ENCODE results near the gene ERICH6B. TPM values are rescaled to one million over a fixed set of nuclear protein-coding genes. Genes with fewer than 3 reads are reported as not detected.

ERICH6B gene
- polyA plus RNA-seq, 1 experiment, result not detected

DNA sequence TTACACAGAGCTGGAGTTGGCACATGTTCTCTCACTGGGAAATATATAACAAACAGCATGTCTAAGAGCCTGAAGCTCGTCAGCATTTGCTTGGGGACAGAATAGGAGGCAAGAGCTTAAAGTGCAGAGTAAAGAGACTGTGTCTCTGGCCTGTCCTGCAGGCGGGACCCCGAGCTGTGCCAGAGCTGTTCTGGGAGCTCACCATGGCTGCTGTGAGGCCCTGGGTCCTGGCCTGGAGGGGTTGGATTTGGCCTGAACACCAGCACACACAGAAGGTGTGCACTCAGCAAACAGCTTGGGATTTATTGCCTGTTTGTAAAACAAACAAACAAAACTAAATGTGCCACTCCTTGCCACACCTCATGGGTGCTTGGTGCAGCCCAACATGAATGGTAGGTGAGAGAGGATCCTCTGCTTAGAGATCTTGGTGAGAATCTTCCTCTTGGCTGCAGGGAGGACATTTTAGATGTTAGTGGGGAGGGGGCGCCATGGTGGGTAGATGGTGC lies 60.9 kb downstream of the ERICH6B start:
- Histone ChIP-seq H3K4me3 (ENCODE audit: low read depth, low read length) (no peak overlapping the region), H3K9me3 (ENCODE audit: control insufficient read depth, insufficient read depth, low read length) (no peaks in the 10 kb centered on the region), H3K27ac (ENCODE audit: low read depth, low read length) (no peak overlapping the region), H3K27me3 (ENCODE audit: control insufficient read depth, insufficient read depth, low read length) (peaks cover 21% of the 10 kb centered on the region)
- POLR2A ChIA-PET, result no interaction called here
- DNase-seq (ENCODE audit: low read depth, low spot score), result no peak
- CTCF ChIA-PET, result no interaction called here
- TF ChIP-seq, protein P1, sequence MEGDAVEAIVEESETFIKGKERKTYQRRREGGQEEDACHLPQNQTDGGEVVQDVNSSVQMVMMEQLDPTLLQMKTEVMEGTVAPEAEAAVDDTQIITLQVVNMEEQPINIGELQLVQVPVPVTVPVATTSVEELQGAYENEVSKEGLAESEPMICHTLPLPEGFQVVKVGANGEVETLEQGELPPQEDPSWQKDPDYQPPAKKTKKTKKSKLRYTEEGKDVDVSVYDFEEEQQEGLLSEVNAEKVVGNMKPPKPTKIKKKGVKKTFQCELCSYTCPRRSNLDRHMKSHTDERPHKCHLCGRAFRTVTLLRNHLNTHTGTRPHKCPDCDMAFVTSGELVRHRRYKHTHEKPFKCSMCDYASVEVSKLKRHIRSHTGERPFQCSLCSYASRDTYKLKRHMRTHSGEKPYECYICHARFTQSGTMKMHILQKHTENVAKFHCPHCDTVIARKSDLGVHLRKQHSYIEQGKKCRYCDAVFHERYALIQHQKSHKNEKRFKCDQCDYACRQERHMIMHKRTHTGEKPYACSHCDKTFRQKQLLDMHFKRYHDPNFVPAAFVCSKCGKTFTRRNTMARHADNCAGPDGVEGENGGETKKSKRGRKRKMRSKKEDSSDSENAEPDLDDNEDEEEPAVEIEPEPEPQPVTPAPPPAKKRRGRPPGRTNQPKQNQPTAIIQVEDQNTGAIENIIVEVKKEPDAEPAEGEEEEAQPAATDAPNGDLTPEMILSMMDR (IDR thresholded peaks at IDR 0.05; ENCODE audit: low read depth, low read length), result no peak

DNA sequence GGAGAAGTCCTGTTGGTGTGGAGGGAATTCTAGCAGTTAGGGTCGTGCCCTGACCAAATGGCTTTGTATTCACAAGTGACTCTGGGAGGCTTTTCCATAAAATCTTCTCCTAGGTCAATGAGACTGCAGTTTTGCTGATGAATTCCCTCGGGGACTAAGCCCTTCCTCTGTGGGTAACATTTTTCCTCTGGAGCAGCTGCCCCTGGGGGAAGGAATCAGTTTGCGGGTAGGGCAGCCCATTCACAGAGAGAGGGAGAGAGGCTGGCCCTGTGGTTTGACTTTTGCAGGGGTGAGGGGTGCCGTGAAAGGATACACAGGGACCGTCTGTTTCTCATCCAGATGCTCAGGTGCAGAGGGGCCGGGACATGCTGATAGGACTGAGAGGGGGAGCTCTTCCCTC lies 67.3 kb downstream of the ERICH6B start:
- H3K27ac ChIP-seq (ENCODE audit: low read depth, low read length), result no peak overlapping the region
- TF ChIP-seq, protein P1 (IDR thresholded peaks at IDR 0.05; ENCODE audit: low read depth, low read length), result no peak
- H3K27me3 ChIP-seq (ENCODE audit: control insufficient read depth, insufficient read depth, low read length), result peaks cover 16% of the 10 kb centered on the region
- DNase-seq (ENCODE audit: low read depth, low spot score), result no peak
- ChIA-PET CTCF (no interaction called here), POLR2A (no interaction called here)
- no peak overlapping the region for H3K4me3 ChIP-seq (ENCODE audit: low read depth, low read length)
- no peaks in the 10 kb centered on the region for H3K9me3 ChIP-seq (ENCODE audit: control insufficient read depth, insufficient read depth, low read length)

DNA sequence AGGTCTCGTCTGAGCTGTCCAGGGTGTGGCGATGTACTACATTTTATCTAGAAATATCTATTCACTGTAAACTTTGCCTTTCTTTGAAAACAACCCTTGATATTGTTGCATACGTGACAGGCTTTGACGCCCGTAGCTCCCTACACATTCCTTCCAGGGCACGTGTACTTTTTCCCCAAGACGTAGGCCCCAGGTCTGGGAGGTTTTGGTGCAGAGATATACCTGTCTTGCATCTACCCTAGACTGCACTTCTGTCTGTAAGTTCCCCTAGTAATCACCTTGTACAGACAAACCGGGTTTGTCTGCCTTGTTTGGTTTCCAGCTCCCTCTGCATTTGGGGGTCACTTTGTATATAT lies 69.2 kb downstream of the ERICH6B start:
- ChIA-PET CTCF (no interaction called here), POLR2A (no interaction called here)
- Histone ChIP-seq H3K27ac (ENCODE audit: low read depth, low read length) (no peak overlapping the region), H3K4me3 (ENCODE audit: low read depth, low read length) (no peak overlapping the region), H3K9me3 (ENCODE audit: control insufficient read depth, insufficient read depth, low read length) (no peaks in the 10 kb centered on the region), H3K27me3 (ENCODE audit: control insufficient read depth, insufficient read depth, low read length) (peaks cover 16% of the 10 kb centered on the region)
- TF ChIP-seq, protein P1 (IDR thresholded peaks at IDR 0.05; ENCODE audit: low read depth, low read length), result no peak
- no peak for DNase-seq (ENCODE audit: low read depth, low spot score)

DNA sequence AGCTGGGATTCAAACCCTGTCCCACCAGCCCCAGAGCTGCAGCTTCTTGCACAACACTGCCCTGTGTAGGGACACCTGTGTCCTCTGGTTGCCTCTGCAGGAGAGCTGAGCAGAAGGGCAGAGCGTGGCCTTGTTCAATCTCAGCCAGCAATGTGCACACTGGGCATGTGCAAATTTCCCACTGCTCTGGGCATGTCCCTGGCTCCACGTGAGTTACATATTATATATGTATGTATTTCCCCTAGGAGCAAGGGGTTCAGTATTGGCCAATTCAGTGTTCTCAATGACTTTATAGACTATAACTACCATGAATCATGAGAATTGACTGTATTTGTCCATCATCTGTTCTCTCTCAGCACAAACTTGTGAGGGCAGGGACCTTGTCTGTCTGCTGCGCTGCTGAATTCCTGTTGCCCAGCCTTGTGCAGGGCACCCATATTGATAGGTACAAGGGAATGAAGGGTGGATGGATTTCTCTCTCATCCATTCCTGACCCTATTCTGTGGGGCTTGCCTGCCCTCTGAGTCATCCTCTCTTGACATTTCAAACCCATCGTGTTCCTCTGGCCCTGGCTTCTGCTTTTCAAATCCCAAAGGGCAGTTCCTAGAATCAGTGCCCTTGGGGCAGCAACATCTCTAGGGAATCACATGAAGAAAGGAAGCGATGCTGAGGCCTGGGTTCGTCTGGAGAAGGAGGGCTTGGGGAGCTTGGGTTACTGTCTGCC lies 69.7 kb downstream of the ERICH6B start:
- ChIA-PET POLR2A (no interaction called here), CTCF (interaction anchor here (1.4 kb wide), 1 partner anchor 8 kb away, joined by 4 read pairs; no protein-coding TSS in a partner anchor)
- Histone ChIP-seq H3K9me3 (ENCODE audit: control insufficient read depth, insufficient read depth, low read length) (no peaks in the 10 kb centered on the region), H3K27ac (ENCODE audit: low read depth, low read length) (no peak overlapping the region), H3K27me3 (ENCODE audit: control insufficient read depth, insufficient read depth, low read length) (peaks cover 16% of the 10 kb centered on the region), H3K4me3 (ENCODE audit: low read depth, low read length) (no peak overlapping the region)
- no peak for DNase-seq (ENCODE audit: low read depth, low spot score)
- TF ChIP-seq, protein P1 (IDR thresholded peaks at IDR 0.05; ENCODE audit: low read depth, low read length), result no peak

DNA sequence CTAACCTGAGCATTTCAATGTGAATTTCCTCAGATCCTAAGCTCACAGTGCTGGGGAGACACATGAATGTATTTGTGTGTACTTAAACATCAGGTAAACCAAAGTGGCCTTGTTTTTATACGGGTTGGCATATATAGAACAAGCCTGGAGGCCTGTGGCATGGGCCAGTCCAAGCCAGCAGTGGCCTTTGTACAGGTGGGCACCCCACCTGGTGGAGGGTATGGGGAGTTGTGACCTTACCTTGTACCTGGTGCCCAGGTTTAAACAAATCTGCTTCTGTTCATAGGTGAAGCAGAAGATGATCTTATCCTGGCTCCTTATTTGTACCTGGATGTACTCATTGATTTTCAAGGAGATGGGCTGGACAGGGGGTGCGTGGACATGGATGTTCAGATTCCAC lies 71.0 kb downstream of the ERICH6B start:
- Histone ChIP-seq H3K9me3 (ENCODE audit: control insufficient read depth, insufficient read depth, low read length) (no peaks in the 10 kb centered on the region), H3K27ac (ENCODE audit: low read depth, low read length) (no peak overlapping the region), H3K4me3 (ENCODE audit: low read depth, low read length) (no peak overlapping the region), H3K27me3 (ENCODE audit: control insufficient read depth, insufficient read depth, low read length) (peaks cover 11% of the 10 kb centered on the region)
- DNase-seq (ENCODE audit: low read depth, low spot score), result no peak
- TF ChIP-seq, protein P1 (IDR thresholded peaks at IDR 0.05; ENCODE audit: low read depth, low read length), result no peak
- ChIA-PET CTCF (interaction anchor here (1.4 kb wide), 1 partner anchor 9 kb away, joined by 4 read pairs; no protein-coding TSS in a partner anchor), POLR2A (no interaction called here)
